K562 (cell line): ENCODE data around the gene RGL2. TPM values are rescaled to one million over a fixed set of nuclear protein-coding genes. Genes with fewer than 3 reads are reported as not detected.

ENCODE experiments used
- ARID4B ChIP-seq: sonication (generic); formaldehyde crosslinking; IDR thresholded peaks from 2 replicates; pipeline ENCODE4 v1.8.0; 2022; ENCODE audit warnings: mild to moderate bottlenecking, missing genetic modification reagents
- BMI1 ChIP-seq: fragments of 150-350 bp; IDR thresholded peaks from 2 replicates; pipeline ENCODE4 v1.6.1; 2014; ENCODE audit warnings: low read length
- IRF9 ChIP-seq: fragments of 450-650 bp; IDR thresholded peaks from 2 replicates; pipeline ENCODE4 v1.6.1; 2016; ENCODE audit warnings: missing biosample characterization, missing genetic modification characterization
- KAT7 ChIP-seq: sonication (generic); formaldehyde crosslinking; IDR thresholded peaks from 2 replicates; pipeline ENCODE4 v1.8.0; 2022; ENCODE audit warnings: missing genetic modification reagents, mild to moderate bottlenecking, borderline replicate concordance
- MTA3 ChIP-seq: fragments of 450-650 bp; formaldehyde crosslinking; IDR thresholded peaks from 2 replicates; pipeline ENCODE4 v1.6.1; 2017; ENCODE audit warnings: mild to moderate bottlenecking, borderline replicate concordance
- NCOA4 ChIP-seq: fragments of 450-650 bp; IDR thresholded peaks from 2 replicates; pipeline ENCODE4 v1.6.1; 2018; ENCODE audit warnings: mild to moderate bottlenecking; ENCODE audit not compliant: partially characterized antibody
- NFIC ChIP-seq: fragments of 450-650 bp; IDR thresholded peaks from 2 replicates; pipeline ENCODE4 v1.6.1; 2017; ENCODE audit warnings: mild to moderate bottlenecking, inconsistent platforms
- NFRKB ChIP-seq: fragments of 450-650 bp; IDR thresholded peaks from 2 replicates; pipeline ENCODE4 v1.6.1; 2016; ENCODE audit warnings: low read depth
- PRPF4 ChIP-seq: fragments of 200-400 bp; formaldehyde crosslinking; IDR thresholded peaks from one replicate; pipeline ENCODE4 v1.6.1; 2017; ENCODE audit warnings: low read length, low read depth, mild to moderate bottlenecking; ENCODE audit not compliant: insufficient read depth, poor library complexity, severe bottlenecking
- SAP30 ChIP-seq: fragments of 200-600 bp; sonication (generic); IDR thresholded peaks from 2 replicates; pipeline ENCODE4 v1.6.1; 2012; ENCODE audit warnings: borderline replicate concordance, low read depth, mild to moderate bottlenecking, moderate library complexity, low read length, control low read depth, inconsistent platforms; ENCODE audit not compliant: insufficient read depth, poor library complexity, severe bottlenecking
- STAT5B ChIP-seq: fragments of 250-450 bp; sonication (Bioruptor Pico); IDR thresholded peaks from 2 replicates; pipeline ENCODE4 v1.8.0; 2021; ENCODE audit warnings: mild to moderate bottlenecking, inconsistent platforms
- TEAD2 ChIP-seq: fragments of 450-650 bp; IDR thresholded peaks from 2 replicates; pipeline ENCODE4 v1.6.1; 2016; ENCODE audit warnings: missing genetic modification characterization, control low read depth, missing compliant biosample characterization
- THRAP3 ChIP-seq: fragments of 450-650 bp; IDR thresholded peaks from 2 replicates; pipeline ENCODE4 v1.6.1; 2016; ENCODE audit warnings: mild to moderate bottlenecking, inconsistent platforms, borderline replicate concordance
- YY1 ChIP-seq, 3 experiments: IDR thresholded peaks; 2 replicates each; pipeline ENCODE4 v1.6.1; 2011; ENCODE audit warnings: low read length in 2 of 3, mild to moderate bottlenecking in 2 of 3, moderate library complexity in 2 of 3, borderline replicate concordance in 1 of 3, control low read depth in 1 of 3, low read depth in 1 of 3; ENCODE audit not compliant: insufficient read depth in 3 of 3, insufficient replicate concordance in 2 of 3, control insufficient read depth in 1 of 3, insufficient read length in 1 of 3; ENCODE audit errors: extremely low read depth in 1 of 3
- ZKSCAN1 ChIP-seq: fragments of 150-350 bp; IDR thresholded peaks from 2 replicates; pipeline ENCODE4 v1.6.1; 2016; ENCODE audit warnings: low read depth, low read length
- ZNF263 ChIP-seq: sonication (generic); formaldehyde crosslinking; IDR thresholded peaks from 2 replicates; pipeline ENCODE4 v1.8.0; 2022; ENCODE audit warnings: mild to moderate bottlenecking, missing genetic modification reagents, borderline replicate concordance
- ZNF561 ChIP-seq: fragments of 450-650 bp; formaldehyde crosslinking; conservative IDR thresholded peaks from 2 replicates; pipeline ENCODE4 v1.4.0; 2020; ENCODE audit warnings: mild to moderate bottlenecking, moderate library complexity
- ZNF644 ChIP-seq: fragments of 200-800 bp; sonication (Bioruptor generic); IDR thresholded peaks from 2 replicates; pipeline ENCODE4 v1.6.1; 2016; ENCODE audit warnings: low read depth, missing genetic modification characterization, missing compliant biosample characterization
- ZNF785 ChIP-seq: fragments of 250-450 bp; sonication (Bioruptor Pico); IDR thresholded peaks from 2 replicates; pipeline ENCODE4 v1.4.0; 2020; ENCODE audit warnings: mild to moderate bottlenecking
- polyA plus RNA-seq, 8 experiments: library from polyadenylated mRNA; depleted of rRNA in 4 of 8; stranded (reverse) in 5 of 8; unstranded in 3 of 8; fragments of >200 nt; fragmentation: Nextera tagmentation in 2 of 8; fragmentation: Illumina TruSeq in 1 of 8; extraction: Ambion mirVana in 2 of 8; extraction: Trizol in 1 of 8; gene quantifications; 2 replicates each; pipeline versions ENCODE4 v1.2.1 to v1.2.3, GENCODE V29; 2011 to 2014; ENCODE audit warnings: inconsistent platforms in 1 of 8, missing spikeins in 1 of 8
- total RNA-seq, 7 experiments: library from RNA; depleted of rRNA in 6 of 7; stranded (reverse); fragments of >200 nt in 6 of 7; fragmentation: Illumina TruSeq in 2 of 7; extraction: Trizol in 2 of 7; gene quantifications; 2 replicates each; pipeline versions ENCODE4 v1.2.1 to v1.2.3, GENCODE V29; 2011 to 2021; ENCODE audit warnings: low replicate concordance in 1 of 7
- TF ChIP-seq, protein P1 (sequence below): IDR thresholded peaks from 2 replicates; pipeline ENCODE4 v1.6.1; 2016; ENCODE audit warnings: missing genetic modification characterization, missing compliant biosample characterization

RGL2 gene
- total and polyA plus RNA-seq, 9 of the 15 experiments (the other 6 are each of a cell fraction or from before 2014, with no cell fraction given), result 1.8 to 57.1 (median 19.5) TPM

- TF ChIP-seq IRF9 (tag) (no peak), ZKSCAN1 (peak; percentile 55), ZNF644 (tag) (no peak), KAT7 (CRISPR knock-in tag) (peak; percentile 95; the same call in 1 of the 2 replicates), TEAD2 (tag) (no peak), ZNF785 (CRISPR knock-in tag) (no peak), ZNF561 (CRISPR knock-in tag) (0 out of 2 replicates have a peak, but pooled peaks have one; percentile 42), ZNF263 (peak; percentile 69; the same call in 1 of the 2 replicates), STAT5B (CRISPR knock-in tag) (no peak), BMI1 (no peak), YY1 (IDR thresholded peaks at IDR 0.05; ENCODE audit: borderline replicate concordance in 1 of 3, control insufficient read depth in 1 of 3, extremely low read depth in 1 of 3, insufficient read depth in 3 of 3, insufficient read length in 1 of 3, insufficient replicate concordance in 2 of 3, low read depth in 1 of 3, low read length in 2 of 3) (peak in 2 of 3 experiments; percentile 78 to 79), MTA3 (peak; percentile 96; the same call in 1 of the 2 replicates), PRPF4 (peak; percentile 48), NCOA4 (no peak), NFIC (peak; percentile 47), NFRKB (no peak), ARID4B (CRISPR knock-in tag) (peak; percentile 94), SAP30 (no peak), THRAP3 (no peak)
- TF ChIP-seq, protein P1, sequence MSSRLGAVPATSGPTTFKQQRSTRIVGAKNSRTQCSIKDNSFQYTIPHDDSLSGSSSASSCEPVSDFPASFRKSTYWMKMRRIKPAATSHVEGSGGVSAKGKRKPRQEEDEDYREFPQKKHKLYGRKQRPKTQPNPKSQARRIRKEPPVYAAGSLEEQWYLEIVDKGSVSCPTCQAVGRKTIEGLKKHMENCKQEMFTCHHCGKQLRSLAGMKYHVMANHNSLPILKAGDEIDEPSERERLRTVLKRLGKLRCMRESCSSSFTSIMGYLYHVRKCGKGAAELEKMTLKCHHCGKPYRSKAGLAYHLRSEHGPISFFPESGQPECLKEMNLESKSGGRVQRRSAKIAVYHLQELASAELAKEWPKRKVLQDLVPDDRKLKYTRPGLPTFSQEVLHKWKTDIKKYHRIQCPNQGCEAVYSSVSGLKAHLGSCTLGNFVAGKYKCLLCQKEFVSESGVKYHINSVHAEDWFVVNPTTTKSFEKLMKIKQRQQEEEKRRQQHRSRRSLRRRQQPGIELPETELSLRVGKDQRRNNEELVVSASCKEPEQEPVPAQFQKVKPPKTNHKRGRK (tag), result no peak
Measured at GRCh38 chr6:33276864-33277662, 21.7 kb downstream of the RGL2 start, which contains the start of gene B3GALT4 (continued).
